IPS-20b (cell line): ENCODE data around the gene DNAJC8.

ENCODE experiments used
- H3K27ac ChIP-seq: one replicate; pipeline ENCODE4 v1.5.1; 2013; ENCODE audit warnings: low read length
- H3K27me3 ChIP-seq: 2 replicates; pipeline ENCODE4 v1.6.1; 2013; ENCODE audit warnings: mild to moderate bottlenecking, low read length, inconsistent platforms; ENCODE audit not compliant: insufficient read depth
- H3K36me3 ChIP-seq: 2 replicates; pipeline ENCODE4 v1.6.1; 2013; ENCODE audit warnings: low read depth, mild to moderate bottlenecking, inconsistent platforms, low read length, moderate library complexity; ENCODE audit not compliant: insufficient read depth
- H3K4me1 ChIP-seq: 2 replicates; pipeline ENCODE4 v1.6.1; 2013; ENCODE audit warnings: mild to moderate bottlenecking, control low read depth, inconsistent platforms, low read length, moderate library complexity; ENCODE audit not compliant: insufficient read depth
- H3K4me3 ChIP-seq: 2 replicates; pipeline ENCODE4 v1.5.1; 2013; ENCODE audit warnings: mild to moderate bottlenecking, low read length, inconsistent platforms
- H3K9ac ChIP-seq: 2 replicates; pipeline ENCODE4 v1.6.1; 2013; ENCODE audit warnings: low read depth, mild to moderate bottlenecking, inconsistent platforms, low read length, moderate library complexity
- H3K9me3 ChIP-seq: 2 replicates; pipeline ENCODE4 v1.6.1; 2013; ENCODE audit warnings: mild to moderate bottlenecking, low read depth, low read length, inconsistent platforms; ENCODE audit not compliant: insufficient read depth

DNAJC8 gene

GRCh38 chr1:28159243-28159642 lies 73.6 kb downstream of the DNAJC8 start:
- Histone ChIP-seq H3K4me3 (no peak overlapping the region), H3K4me1 (no peaks in the 10 kb centered on the region), H3K27me3 (no peaks in the 10 kb centered on the region), H3K9me3 (no peaks in the 10 kb centered on the region), H3K36me3 (no peaks in the 10 kb centered on the region), H3K27ac (no peak overlapping the region), H3K9ac (no peak overlapping the region)

DNA sequence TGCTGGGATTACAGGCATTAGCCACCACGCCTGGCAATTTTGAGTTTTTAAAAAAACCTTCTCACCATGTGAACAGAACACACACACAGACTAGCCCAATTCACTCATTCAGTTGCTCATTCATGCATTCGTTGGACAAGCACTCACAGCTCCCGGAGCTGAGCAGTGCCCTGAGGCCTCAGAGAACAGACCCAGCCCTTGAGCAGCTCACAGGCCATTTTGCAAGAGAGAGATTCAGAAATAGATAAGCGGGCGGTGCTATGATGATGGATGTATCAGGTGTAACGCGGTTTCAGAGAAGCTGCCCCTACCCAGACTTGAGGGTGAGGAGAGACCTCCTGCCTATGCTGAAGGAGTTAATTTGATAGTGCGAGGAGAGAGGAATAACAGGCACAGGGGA lies 74.9 kb downstream of the DNAJC8 start:
- Histone ChIP-seq H3K36me3 (no peaks in the 10 kb centered on the region), H3K9me3 (no peaks in the 10 kb centered on the region), H3K27ac (no peak overlapping the region), H3K4me1 (no peaks in the 10 kb centered on the region; the same call in 1 of the 2 replicates), H3K9ac (no peak overlapping the region), H3K4me3 (no peak overlapping the region), H3K27me3 (no peaks in the 10 kb centered on the region)

GRCh38 chr1:28156821-28157220 lies 76.0 kb downstream of the DNAJC8 start:
- H3K27me3 ChIP-seq: no peaks in the 10 kb centered on the region
- H3K36me3 ChIP-seq: no peaks in the 10 kb centered on the region
- no peak overlapping the region for H3K9ac ChIP-seq
- no peak overlapping the region for H3K4me3 ChIP-seq
- H3K4me1 ChIP-seq: no peaks in the 10 kb centered on the region; the same call in 1 of the 2 replicates
- no peak overlapping the region for H3K27ac ChIP-seq
- H3K9me3 ChIP-seq: no peaks in the 10 kb centered on the region

GRCh38 chr1:28155628-28156027 lies 77.2 kb downstream of the DNAJC8 start:
- Histone ChIP-seq H3K27me3 (no peaks in the 10 kb centered on the region), H3K9ac (no peak overlapping the region)

GRCh38 chr1:28154078-28154594 lies 78.7 kb downstream of the DNAJC8 start:
- H3K4me3 ChIP-seq: no peak overlapping the region
- H3K27ac ChIP-seq: no peak overlapping the region
- H3K4me1 ChIP-seq: no peaks in the 10 kb centered on the region; the same call in 1 of the 2 replicates
- H3K9me3 ChIP-seq: no peaks in the 10 kb centered on the region
- H3K9ac ChIP-seq: no peak overlapping the region
- H3K27me3 ChIP-seq: no peaks in the 10 kb centered on the region
- H3K36me3 ChIP-seq: no peaks in the 10 kb centered on the region

More at GRCh38 chr1:28155628-28156027, 77.2 kb downstream of the DNAJC8 start:
- Histone ChIP-seq H3K27ac (no peak overlapping the region), H3K9me3 (no peaks in the 10 kb centered on the region), H3K4me3 (no peak overlapping the region), H3K4me1 (no peaks in the 10 kb centered on the region; the same call in 1 of the 2 replicates), H3K36me3 (no peaks in the 10 kb centered on the region)
